NCI-H2196 (cell line): ENCODE results near the gene ARSD.
"Not testable (repeated sequence)": the region's sequence is repeated elsewhere in the genome, so short reads cannot be mapped to it uniquely, and the experiment has no call there.

ENCODE experiments used
- DNase-seq: peaks from one replicate; lab custom pipeline; 2025; ENCODE audit not compliant: unreplicated experiment; lab: John Stamatoyannopoulos, UW

The ARSD gene

DNA sequence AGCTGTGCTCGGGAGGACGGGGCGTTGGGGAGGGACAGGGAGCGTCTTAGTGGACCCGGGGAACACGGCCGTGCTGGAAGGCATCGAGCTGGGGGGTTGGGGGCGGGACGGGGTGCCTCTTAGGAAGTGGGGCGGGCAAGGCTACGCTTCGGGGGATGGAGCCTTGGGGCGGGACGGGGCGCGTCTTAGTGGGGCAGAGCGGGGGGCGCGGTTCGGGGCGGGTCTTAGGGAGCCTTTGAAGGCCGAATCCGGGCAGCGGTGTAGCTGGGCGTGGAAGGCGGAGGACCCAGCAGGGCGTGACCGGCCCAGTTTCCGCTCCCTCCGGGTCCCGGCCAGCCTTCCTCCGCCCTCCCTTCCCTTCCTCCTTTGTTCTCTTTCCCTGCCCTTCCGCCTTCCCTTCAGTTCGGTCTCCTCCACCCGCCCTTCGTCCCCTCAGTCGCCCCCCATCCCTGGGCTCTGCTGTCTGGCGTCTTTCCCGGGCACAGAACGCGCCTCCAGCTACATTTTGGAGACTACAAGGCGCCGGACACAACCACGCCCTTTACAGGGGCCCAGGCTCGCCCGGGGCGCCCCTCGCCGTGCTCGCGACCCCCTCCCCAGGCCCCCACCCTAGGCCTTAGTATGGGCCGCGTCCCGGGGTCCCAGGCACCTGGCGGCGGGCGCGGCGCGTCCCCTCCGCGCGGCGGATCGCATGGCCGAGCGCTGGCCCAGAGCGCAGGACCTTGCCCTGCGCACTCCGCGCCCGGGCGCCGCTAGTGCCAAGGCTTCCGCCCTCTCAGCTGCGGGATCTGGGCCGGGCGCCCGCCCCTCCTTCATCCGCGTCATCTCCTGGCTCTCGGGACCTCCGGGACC, at the start of gene ARSD:
Gene ARSD (minus strand): TSS at position 757 of the 852 bp plus-strand sequence. CDS start 64 bp downstream, at position 693.
- DNase-seq = no peak

- DNase-seq = not testable (repeated sequence)
These were observed 49.5 kb upstream of the ARSD start for GRCh38 chrX:2978639-2979038.

GRCh38 chrX:2974961-2975360, 45.8 kb upstream of the ARSD start:
- no peak for DNase-seq

- no peak for DNase-seq
These were observed 43.3 kb upstream of the ARSD start for GRCh38 chrX:2972391-2972790.

DNA sequence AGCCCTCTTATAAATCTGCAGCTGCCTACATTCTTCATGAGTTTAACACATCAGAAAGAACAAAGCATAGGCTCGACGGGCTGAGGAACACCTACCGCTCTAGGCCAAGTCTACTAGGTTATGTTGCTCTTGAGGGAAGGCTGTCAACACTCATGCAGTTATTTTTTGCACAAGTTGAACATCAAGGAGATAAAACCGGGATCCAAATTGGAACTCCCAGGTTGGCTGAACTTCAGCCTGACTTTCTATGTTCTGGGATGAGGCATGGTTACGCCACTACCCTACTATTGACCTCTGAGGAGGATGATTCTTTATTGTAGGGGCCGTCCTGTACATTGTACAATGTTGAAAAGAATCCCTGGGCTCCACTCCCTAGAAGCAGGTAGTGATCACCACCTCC, 39.9 kb upstream of the ARSD start:
- no peak for DNase-seq

DNA sequence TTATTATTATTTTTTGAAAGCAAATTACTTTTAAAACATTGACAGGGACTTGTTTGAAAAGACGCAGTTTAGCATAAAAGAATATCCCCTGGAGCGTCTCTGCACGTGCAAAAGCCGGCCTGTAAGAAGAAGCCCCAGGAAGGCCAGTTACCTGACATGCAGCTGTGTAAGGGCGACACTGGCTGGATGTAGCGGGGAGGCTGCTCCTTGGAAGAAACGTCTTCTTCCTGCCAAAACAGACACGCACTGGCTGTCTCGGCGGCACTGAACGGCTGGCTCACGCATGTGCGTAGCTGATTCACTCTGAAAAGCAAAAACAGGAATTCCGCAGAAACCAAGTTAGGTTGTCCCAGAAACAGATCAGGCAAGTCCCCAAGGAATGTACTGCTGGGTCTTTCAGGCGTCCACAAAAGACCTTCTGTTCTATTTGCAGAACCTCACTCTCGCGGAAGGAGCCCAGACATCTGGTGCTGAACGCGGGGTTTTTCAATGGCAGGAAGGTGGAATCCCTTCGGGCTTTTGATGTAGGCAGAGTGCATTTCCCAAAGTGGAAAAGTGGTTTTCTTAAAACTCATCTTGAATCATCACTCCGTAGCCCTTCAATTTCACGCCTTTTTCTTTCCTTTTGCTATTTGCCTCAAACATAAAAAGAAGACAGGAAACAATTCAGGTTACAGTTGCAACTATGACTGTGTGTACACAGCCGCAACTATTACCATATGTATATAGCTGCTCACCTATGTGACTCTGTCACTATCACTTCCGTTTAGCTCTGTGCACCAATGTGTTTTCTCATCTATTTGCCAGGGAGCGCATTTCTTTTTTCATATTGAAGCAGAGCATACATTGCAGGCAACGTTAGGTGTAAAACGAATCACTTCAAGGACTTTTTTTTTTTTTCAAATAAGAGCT, 39.1 kb upstream of the ARSD start:
- no peak for DNase-seq

DNA sequence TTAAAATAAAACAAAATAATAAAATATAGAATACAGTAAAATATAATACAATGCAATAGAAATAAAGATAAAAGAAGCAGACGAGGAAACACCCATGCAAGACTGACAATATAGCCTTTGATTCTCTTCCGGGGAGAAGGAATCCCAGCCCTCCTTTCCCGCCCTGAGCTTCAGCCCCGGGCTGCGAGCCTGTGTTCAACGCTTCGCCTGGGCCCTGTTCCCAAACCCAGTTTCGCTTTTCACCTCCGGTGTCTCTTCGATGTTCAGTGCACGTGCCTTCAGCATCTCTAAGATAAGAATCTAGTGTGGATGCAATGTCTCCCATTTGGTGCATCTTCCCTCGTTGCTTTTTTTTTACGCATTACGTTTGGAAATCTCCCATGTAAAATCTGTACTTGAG, 38.4 kb upstream of the ARSD start:
- DNase-seq = no peak

DNA sequence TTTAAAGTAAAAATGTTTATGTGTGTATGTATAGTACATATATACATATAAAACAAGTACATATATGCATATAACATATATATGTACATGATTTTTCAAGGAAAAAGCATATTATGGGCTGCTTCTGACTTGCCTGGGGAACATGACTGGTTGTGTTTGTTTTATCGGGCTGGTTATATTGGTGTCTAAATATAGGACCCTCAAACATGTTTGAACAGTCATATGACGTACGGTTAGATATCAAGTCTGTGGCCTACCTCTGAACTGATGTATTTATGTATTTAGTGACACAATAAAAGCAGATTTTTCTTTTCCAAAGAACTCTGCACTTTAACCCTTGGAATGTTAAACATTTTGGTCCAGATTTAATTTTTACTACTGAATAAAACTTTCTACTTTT, 37.9 kb upstream of the ARSD start:
- DNase-seq = no peak

- DNase-seq = no peak
These were observed 36.8 kb upstream of the ARSD start for GRCh38 chrX:2965965-2966364.

DNA sequence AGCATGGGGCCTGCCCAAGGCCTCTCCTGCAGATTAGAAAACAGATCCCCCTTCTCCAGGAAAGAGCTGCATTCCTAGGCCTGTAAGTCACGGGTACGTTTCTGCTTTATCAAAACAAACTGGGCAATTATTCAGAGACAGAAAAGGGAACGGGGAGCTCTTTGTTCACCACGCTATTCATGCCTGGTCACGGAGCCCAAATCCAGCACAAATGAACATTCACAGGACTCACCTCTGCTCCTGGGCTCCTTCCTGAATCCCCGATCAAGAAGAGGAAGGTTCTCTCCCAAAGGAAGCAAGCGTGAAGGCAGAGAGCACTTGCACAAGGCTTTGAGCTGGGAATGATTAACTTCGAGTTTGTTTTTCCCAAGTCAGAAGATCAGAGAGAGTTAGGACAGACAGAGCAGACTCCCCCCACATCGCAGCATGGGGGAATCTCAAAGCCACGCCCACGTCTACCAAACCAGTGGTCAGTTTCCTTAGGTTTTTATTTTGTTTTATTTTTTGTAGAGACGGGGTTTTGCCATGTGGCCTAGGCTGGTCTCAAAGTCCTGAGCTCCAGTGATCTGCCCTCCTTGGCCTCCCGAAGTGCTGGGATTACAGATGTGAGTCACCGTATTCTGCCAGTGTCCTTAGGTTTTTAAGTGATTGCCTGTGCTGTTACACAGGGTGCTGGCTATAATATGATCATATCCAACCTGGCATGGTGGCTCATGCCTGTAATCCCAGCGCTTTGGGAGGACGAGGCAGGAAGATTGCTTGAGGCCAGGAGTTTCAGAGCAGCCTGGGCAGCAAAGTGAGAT, 35.1 kb upstream of the ARSD start:
- not testable (repeated sequence) for DNase-seq

DNA sequence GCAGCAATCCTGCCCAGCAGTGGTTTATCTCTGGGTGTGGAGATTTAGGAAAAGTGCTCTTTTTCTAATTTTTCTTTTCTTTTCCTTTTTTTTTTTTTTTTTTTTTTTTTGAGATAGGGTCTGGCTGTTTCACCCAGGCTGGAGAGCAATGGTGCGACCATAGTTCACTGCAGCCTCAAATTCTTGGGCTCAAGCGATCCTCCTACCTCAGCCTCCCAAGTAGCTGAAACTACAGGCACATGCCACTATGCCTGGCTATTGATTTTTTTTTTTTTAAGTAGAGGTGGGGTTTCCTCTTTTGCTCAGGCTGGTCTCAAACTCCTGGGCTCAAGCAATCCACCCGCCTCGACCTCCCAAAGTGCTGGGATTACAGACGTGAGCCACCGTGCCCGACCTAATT, 34.3 kb upstream of the ARSD start:
- not testable (repeated sequence) for DNase-seq

GRCh38 chrX:2962381-2962780, 33.2 kb upstream of the ARSD start:
- DNase-seq = no peak

DNA sequence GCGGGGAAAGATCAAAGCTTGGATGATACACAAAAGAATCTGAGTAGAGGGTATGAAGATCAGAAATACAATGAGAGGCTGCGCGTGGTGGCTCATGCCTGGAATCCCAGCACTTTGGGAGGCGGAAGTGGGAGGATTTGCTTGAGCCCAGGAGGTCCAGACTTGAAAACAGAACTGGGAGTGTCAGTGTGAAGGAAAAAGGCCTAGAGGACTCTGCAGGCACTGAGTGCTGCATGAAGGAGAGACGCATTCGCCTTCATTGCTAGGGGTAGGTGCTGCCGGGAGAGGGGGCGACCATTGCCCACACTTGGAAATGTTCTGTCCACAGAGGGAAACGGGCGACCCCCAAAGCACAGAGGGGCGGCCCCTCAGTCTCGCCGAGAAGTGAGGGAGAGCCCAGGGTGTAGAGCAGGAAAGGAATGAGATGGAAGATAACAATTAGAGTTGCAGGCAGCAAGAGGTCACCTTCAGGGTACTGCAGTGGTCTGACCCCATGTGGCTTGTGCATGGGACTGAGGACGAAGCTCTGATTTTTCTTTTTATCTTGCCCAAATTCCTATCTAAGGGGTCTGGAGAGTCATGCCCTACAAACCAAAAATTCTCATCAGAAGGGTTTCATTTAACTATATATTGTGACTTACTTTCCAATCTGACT, 31.8 kb upstream of the ARSD start:
- DNase-seq = no peak

- no peak for DNase-seq
These were observed 29.1 kb upstream of the ARSD start for GRCh38 chrX:2958199-2958598.

DNA sequence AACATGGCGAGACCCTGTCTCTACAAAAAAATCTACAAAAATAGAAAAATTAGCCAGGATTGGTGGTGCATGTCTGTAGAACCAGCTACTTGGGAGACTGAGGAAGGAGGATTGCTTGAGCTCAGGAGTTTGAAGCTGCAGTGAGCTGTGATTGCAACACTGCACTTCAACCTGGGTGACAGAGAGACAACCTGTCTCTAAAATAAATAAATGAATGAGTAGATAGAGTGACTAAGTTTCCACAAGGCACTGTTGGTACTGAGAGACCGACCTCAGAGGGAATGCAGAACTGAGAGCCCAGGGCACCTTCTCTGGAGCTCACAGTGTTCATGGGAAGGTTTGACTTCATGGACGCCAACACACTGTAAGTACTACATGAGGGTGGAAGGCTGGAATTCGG, 26.7 kb upstream of the ARSD start:
- DNase-seq = no peak

GRCh38 chrX:2955281-2955680, 26.1 kb upstream of the ARSD start:
- DNase-seq = no peak

DNA sequence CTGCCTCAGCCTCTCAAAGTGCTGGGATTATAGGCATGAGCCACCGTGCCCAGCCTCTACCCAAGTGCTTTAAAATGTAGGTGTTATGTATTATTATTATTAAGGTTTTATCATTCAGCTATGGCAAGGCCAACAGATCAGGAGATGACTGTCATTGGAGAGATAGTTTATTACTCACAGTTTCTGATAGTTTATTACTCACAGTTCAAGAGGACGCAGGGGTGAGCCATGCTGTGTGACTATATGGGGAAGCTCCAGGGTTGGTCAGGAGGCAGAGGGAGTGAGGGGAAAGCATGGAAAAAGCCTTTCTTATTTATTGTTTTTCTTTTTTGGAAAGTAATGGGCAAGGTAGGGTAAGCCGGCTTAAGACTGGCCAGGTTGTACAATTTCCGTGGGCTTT, 25.4 kb upstream of the ARSD start:
- no peak for DNase-seq

DNA sequence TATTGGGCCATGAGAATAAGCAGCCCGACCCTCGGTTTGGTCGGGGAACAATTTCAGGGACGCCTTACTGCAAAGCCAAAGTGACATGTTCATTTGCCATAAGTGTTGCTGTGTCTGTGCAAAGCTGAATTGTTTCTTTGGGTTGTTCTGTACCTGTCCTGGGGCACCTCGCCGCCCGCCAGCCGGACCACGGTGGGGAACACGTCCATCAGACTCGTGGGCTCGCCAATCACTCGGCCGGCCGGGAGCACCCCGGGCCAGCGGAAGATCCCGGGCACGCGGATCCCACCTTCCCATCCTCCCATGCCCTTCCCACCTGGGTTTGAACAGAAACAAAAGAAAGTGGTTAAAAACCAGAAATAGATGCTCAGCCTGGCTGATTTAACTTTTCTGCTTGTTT, 8.8 kb upstream of the ARSD start:
- not testable (repeated sequence) for DNase-seq

DNA sequence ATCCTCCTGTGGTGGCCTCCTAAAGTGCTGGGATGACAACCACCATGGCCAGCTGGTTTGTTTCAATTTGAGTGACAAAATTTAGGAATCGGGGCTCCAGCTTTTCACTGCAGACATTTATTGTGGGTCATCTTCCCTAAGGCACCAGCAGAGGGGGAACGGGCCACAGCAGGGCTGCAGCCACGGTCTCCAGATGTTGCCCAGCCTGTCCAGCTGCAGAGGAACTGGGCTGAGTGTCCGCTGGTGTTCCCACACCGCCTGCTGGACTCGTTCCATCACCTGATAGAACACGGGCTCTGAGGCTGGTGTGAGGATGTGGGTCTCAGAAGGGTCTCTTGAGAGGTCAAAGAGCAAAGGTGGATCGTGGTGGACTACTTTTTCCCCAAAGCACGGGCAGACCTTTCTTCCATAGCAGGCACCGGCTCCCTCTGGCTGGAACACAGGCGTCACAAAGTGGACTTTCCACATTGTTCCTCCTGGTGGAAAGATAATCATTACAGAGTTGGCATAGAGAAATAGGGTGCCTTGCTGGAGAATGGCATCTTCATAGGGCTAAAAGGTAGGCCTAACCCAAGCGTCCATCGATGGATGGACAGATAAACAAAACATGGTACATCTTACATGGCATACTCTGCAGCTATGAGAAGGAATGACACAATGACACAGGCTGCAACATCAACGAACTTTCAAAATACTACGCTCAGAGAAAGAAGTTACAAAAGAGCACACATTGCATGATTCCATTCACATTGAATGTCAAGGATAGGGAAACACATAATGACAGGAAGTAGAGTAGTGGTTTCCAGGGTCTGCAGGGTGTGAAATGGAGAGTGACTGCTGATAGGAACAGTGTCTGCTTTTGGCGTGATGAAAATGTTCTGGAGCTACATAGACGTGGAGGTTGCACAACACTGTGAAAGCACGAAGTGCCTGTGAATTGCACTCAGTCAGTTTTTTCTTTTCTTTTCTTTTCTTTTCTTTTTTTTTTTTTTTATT, 5.9 kb upstream of the ARSD start:
- DNase-seq = no peak
